ENCODE data around the gene CCDC73.

- TF ChIP-seq CTCF (IDR thresholded peaks at IDR 0.05): no peak
- no peak for TF ChIP-seq POLR2A (IDR thresholded peaks at IDR 0.05)
Observed at GRCh38 chr11:32796425-32796824, 2.0 kb upstream of the CCDC73 start.

Data from uterus (tissue), 2 donors.